Activated CD4-positive, CD25-positive, alpha-beta regulatory T cell treated with anti-CD3 and anti-CD28 coated beads, Interleukin-2, amount 50 U/mL, for 24 hours (primary cell): ENCODE data around the gene PLEKHM2.

Experiments used
- ATAC-seq, 2 donors: fragments of 150-1000 bp; cut with Tn5 transposase; one replicate each; pipeline ENCODE4 v1.10.0; 2021; ENCODE audit warnings: mild to moderate bottlenecking in 1 of 2, moderate library complexity in 1 of 2

PLEKHM2 gene

DNA sequence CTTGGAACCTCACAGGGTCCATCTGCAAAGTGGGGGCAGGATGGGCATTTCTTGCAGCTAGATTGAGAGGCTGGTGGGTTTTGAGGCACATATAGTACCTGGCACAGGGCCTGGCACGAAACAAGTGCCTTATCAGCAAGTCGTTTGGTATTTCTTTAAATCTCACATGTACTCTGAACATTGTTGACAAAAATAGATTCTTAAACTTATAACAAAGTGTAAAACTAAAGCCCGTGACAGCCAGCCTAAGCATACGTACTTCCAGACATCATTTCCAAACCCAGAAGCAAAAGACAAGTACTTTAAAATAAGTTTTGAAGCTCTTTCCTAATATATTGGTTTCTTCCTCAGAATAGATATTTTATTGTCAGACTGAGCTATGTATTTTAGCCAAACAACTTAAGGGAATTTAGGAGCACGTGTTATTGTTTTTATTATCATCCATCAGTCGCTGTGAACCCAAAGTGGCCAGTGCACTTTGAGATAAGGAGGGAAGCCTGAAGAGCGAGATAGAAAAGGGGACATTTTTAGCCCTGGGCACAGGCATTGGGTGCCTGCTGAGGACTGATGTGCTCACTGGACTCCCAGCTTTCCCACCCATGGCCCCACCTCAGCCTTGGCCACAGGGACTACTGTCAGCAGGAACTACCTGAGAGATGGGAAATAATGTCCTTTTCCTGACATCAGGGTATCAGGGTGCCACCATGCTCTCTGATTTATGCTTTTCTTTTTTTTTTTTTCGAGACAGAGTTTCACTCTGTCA lies 77.4 kb downstream of the PLEKHM2 start:
- ATAC-seq = no peak

DNA sequence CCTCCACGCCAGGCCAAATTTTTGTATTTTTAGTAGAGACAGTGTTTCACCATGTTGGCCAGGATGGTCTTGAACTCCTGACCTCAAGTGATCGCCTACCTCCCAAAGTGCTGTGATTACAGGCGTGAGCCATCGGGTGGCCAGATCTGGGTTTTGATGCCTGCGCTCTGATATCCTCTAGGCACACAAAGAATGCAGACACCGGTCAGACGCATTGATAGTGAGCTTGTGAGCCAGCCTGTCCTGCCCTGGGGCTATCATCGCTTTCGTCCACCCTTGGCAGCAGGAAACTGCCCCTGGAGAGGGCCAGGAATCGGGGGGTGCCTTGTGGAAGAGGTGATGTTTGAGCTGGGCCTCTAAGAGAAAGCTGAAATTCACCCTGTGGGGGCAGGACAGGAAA lies 78.4 kb downstream of the PLEKHM2 start:
- ATAC-seq = no peak

DNA sequence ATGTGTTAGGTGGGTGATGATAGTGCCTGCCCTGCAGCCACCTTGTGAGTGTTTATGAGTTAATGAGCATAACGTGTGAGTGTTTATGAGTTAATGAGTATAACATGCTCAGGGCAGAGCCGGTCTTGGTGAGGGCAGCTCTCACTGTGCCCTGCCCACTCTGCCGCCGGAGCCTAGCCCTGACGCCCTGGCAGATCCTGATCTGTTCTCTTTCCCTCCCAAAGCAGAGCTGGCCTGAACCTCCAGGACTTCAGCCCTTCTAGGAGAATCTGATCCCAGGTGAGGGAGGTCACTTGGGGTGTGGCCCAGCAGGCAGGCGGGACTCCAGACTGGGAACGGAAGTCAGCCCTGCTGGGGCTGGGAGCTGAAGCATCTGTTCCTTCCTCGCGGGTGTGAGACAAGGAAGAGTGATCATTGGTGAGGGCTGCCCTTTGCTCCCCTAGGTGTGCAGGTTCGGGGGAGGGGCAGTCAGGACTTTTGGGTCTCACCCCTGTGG lies 80.2 kb downstream of the PLEKHM2 start:
- ATAC-seq = no peak

DNA sequence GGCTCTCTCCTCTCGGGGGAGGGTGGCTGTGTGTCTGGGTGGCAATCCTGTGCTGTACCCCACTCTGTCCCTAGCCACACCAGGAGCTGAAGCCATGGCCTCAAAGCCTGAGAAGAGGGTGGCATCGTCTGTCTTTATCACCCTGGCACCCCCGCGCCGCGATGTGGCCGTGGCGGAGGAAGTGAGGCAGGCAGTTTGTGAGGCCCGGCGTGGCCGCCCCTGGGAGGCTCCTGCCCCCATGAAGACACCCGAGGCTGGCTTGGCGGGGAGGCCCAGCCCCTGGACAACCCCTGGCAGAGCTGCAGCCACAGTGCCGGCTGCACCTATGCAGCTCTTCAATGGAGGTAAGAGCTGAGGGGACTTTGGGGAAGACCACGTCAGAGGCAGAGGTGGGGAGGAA lies 80.8 kb downstream of the PLEKHM2 start:
- ATAC-seq = no peak

DNA sequence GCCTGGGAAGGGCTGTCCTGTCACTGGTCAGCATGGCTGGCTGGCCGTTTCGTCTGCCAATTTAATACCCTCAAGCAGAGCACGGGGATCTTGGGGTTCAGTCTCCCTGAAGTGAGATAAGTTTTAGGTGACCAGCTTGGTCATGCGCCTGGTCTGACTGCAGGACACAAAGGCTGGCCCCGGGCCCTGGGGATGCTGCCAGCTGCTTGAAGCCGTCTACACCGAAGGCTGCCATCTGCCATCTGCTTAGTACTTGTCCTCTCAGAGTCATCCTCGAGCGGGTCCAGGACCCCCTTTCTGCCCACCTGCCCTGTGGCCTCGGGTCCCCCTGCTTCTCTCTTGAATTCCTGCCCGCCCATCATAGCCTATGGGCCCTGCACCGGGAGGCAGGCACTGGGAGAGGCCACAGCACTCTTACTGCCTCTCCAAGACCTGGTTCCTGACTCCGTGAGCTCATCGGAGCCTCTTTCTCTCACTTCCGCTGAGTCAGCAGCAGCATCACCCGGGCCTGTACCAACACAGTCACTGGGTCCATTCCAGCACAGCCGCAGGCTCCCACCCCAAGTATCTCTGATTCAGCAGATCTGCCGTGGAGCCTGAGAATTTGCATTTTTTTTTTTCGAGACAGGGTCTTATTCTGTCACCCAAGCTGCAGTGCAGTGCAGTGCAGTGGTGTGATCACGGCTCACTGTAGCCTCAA lies 81.5 kb downstream of the PLEKHM2 start:
- ATAC-seq = no peak

DNA sequence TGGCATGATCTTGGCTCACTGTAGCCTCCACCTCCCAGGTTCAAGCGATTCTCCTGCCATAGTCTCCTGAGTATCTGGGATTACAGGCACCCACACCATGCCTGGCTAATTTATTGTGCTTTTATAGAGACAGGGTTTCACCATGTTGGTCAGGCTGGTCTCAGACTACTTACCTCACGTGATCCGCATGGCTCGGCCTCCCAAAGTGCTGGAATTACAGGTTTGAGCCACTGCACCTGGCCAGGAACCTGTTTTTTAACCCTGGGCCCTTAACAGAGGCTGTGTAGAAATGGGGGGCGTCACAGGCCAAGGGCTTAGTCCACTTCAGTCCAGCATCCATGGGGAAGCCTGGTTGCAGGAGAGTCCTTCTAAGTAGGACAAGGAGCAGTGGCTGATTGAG lies 83.8 kb downstream of the PLEKHM2 start:
- no peak for ATAC-seq

DNA sequence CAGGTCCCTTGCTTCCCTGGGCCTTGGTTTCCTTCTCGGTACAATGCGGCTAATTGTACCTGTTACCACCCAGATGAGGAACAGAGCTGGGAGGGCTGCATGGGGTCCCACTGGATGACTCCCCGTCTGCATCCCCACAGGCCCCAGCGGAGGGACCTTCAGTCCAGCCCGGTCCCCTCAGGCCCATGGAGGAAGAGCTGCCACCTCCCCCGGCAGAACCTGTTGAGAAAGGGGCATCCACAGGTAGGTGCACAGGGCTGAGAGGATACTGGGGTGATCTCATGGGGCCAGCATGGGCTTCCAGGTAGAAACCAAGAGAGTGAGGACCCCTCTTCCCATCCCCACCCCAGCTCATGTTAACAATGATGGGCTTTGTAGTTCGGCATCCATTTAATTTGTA lies 84.3 kb downstream of the PLEKHM2 start:
- no peak for ATAC-seq

DNA sequence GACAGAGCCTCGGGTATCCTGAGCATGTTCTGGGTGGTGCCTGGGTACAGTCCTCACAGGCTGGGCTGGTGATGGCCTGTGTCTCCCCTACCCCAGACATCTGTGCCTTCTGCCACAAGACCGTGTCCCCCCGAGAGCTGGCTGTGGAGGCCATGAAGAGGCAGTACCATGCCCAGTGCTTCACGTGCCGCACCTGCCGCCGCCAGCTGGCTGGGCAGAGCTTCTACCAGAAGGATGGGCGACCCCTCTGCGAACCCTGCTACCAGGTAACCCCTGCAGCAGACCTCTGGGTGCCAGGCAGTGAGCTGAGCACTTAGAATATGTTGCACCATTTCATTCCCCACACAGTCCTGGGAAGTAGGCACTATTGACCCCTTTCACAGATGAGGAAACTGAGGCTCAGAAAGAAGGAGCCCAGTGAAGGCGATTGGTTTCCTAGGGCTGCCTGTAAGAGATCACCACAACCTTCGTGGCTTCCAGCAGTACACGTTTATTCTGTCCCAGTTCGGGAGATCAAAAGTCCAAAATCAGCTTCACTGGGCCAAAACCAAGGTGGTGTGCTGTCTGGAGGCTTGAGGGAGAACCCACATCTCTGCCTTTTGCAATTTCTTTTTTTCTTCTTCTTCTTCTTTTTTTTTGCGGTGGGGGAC lies 86.3 kb downstream of the PLEKHM2 start:
- ATAC-seq = no peak

DNA sequence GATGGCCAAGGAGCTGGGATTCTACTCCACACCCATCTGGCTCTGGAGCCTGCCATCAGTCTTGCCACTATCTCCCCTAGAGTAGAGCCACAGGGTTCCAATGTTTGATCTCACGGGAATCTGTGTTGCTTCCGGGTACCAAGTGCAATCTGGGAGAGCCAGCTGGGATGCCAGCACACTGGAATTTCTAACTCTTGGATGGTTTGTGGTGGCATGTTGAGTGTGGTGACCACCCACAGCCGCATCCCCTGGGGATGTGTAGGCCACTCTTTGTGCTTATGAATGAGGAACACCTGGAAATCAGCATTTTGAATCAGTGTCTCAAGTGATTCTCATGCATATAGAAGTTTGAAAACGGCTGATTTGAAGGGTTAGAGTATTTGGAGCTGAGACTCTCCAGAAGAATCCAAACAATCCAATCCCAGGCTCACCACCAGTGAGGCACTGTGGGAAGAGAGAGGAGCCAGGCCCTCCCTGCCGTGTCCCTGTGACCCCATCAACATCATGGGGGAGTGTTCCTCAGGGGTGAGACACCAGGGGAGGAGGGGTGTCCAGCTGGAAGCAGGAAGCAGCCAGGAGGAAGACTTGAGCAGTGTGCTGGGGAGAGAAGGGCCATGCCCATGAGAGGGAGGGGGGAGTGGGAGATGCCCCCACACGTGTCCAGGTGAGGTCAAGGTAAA lies 87.9 kb downstream of the PLEKHM2 start:
- ATAC-seq = no peak

DNA sequence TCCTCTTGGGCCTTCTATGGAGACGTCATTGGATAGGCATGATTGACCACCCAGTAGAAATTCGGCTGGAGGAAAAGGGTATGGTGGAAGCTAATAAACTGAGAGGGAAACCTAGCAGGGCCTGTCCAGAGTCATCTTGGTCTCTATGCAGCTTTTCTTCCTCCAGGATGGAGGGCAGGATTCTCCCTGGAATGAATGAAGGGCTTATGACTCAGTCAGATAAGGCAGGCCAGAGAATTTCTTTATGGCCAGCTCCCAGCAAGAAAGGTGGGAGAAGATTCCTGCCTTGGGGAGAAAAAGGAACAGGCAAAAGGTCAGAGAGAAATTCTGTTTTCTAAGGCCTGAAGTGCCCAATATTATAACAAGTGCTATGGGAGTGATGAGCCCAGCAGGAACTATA lies 91.6 kb downstream of the PLEKHM2 start:
- ATAC-seq = no peak

DNA sequence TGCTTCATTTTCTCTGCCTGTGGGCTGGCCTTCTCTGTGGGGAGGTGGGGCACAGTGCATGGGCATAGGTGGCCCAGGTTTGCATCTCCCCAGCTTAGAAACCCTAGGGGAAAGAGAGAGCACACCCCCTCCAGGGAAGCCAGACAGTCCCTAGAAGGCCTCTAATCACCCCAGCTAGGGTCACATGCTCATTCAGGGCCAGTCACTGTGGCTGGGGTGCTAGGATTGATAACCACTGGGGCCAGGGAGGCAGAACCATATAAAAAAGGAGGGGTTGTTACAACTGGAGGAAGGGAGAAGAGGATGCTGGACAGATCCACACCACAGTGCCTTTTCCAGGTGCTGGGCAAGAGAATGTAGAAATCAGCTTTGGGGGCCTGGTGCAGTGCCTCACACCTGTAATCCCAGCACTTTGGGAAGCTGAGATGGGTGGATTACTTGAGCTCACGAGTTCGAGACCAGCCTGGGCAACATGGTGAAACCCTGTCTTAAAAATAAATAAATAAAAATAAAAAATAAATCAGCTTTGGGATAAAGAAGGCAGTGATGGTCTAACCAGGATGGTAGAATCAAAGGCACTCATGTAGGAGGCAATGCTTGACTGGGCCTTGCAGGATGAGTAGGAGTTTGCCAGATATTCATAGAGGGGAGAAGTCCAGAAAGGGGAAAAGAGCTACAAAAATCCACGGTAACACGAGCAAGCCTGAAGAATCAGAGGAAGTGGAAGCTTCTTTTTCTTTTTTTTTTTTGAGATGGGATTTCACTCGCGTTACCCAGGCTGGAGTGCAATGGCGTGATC lies 94.0 kb downstream of the PLEKHM2 start:
- no peak for ATAC-seq
